Stimulated activated memory B cell treated with anti-CD40 and anti-IgM and Interleukin-4, amounts not matched to agents 10 μg/mL and 1 μg/mL and 100 μg/mL, for 72 hours (primary cell): ENCODE data around the gene TRAK2.
"Not testable (repeated sequence)": the region's sequence is repeated elsewhere in the genome, so short reads cannot be mapped to it uniquely, and the experiment has no call there.

Source experiments
- ATAC-seq: fragments of 150-1000 bp; cut with Tn5 transposase; 2 replicates; pipeline ENCODE4 v1.10.0; 2021
- H3K27ac Mint-ChIP-seq: one replicate; pipeline ENCODE4 v1.8.0; 2022; ENCODE audit warnings: mild to moderate bottlenecking, mixed read lengths
- H3K27me3 Mint-ChIP-seq: one replicate; pipeline ENCODE4 v1.8.0; 2022; ENCODE audit warnings: mixed read lengths
- H3K36me3 Mint-ChIP-seq: one replicate; pipeline ENCODE4 v1.8.0; 2022; ENCODE audit warnings: mixed read lengths
- H3K4me1 Mint-ChIP-seq: one replicate; pipeline ENCODE4 v1.8.0; 2022; ENCODE audit warnings: mixed read lengths
- H3K4me3 Mint-ChIP-seq: one replicate; pipeline ENCODE4 v1.8.0; 2022; ENCODE audit warnings: mild to moderate bottlenecking, moderate library complexity, mixed read lengths
- H3K9me3 Mint-ChIP-seq: one replicate; pipeline ENCODE4 v1.8.0; 2022; ENCODE audit warnings: mixed read lengths

TRAK2 gene

GRCh38 chr2:201433394-201433995 is 17.8 kb downstream of the TRAK2 start:
- Mint-ChIP-seq H3K27ac (no peak overlapping the region), H3K9me3 (peaks cover 3% of the 10 kb centered on the region), H3K36me3 (peaks cover 27% of the 10 kb centered on the region), H3K4me1 (peaks cover 11% of the 10 kb centered on the region), H3K27me3 (no peaks in the 10 kb centered on the region), H3K4me3 (no peak overlapping the region)
- no peak for ATAC-seq

DNA sequence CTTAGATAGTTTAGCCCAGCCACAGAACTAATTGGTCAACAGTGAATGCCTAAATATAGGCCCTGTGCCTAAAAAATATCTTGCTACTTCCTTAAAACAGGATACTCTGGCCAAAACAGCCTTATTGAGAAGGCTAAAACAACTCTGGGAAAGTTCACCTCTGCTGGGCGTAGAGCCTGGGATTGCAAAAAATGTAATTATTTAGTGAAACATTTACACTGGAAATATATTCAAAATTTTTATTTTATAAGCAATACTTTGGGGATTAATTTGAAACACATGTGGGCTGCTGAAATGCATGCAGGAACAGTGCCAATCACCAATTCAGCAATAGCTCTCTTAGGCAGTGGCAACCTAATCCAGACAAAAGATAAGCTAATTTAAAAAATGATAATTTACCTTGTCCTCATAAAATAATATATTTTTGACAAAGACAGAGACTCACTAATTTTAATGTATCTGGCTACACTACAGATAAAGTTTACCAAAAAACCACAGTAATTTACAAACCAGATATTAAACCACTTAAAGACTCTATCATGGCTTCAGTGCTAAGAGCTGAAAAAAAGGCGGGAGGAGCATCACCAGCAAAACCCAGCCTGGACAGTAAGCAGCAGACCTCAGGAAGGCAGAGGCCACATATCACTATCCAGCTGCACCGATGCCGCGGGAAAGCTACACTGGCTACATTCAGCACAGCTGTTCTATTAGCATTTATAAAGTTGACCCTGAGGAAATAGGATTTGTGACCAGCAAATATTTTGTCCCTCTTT is 18.5 kb downstream of the TRAK2 start:
- no peak for ATAC-seq
- Mint-ChIP-seq H3K36me3 (peaks cover 27% of the 10 kb centered on the region), H3K4me3 (no peak overlapping the region), H3K9me3 (peaks cover 3% of the 10 kb centered on the region), H3K4me1 (peaks cover 10% of the 10 kb centered on the region), H3K27ac (no peak overlapping the region), H3K27me3 (no peaks in the 10 kb centered on the region)

- Mint-ChIP-seq H3K36me3 (peaks cover 24% of the 10 kb centered on the region), H3K4me3 (no peak overlapping the region), H3K9me3 (peaks cover 3% of the 10 kb centered on the region), H3K27ac (no peak overlapping the region), H3K27me3 (no peaks in the 10 kb centered on the region), H3K4me1 (peaks cover 3% of the 10 kb centered on the region)
- ATAC-seq: no peak
Measured at GRCh38 chr2:201432038-201432620, 19.1 kb downstream of the TRAK2 start.

DNA sequence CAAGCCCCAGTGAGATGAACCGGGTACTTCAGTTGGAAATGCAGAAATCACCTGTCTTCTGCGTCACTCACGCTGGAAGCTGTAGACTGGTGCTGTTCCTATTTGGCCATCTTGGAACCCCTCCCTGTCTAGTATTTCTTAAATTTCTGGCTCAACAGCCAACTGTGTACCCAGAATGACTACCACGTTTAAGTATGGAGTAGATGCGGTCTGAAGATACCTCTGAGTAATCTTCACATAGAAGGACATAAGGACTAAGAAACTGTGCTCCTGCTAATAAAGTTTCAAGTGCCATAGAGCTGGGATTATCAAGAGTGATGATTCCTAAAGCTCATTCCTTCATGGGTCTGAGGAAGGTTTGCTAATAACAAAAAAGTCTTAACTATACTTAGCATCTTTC is 20.4 kb downstream of the TRAK2 start:
- H3K36me3 Mint-ChIP-seq: peaks cover 21% of the 10 kb centered on the region
- no peaks in the 10 kb centered on the region for H3K4me1 Mint-ChIP-seq
- ATAC-seq: no peak
- peaks cover 3% of the 10 kb centered on the region for H3K9me3 Mint-ChIP-seq
- H3K27ac Mint-ChIP-seq: no peak overlapping the region
- H3K27me3 Mint-ChIP-seq: no peaks in the 10 kb centered on the region
- H3K4me3 Mint-ChIP-seq: no peak overlapping the region

DNA sequence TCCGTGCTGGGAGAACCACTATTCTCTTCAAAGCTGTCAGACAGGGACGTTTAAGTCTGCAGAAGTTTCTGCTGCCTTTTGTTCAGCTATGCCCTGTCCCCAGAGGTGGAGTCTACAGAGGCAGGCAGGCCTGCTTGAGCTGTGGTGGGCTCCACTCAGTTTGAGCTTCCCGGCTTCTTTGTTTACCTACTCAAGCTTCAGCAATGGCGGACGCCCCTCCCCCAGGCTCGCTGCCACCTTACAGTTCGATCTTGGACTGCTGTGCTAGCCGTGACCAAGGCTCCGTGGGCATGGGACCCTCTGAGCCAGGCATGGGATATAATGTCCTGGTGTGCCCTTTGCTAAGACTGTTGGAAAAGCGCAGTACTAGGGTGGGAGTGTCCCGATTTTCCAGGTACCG is 20.9 kb downstream of the TRAK2 start:
- H3K4me1 Mint-ChIP-seq, H3K27ac Mint-ChIP-seq, H3K4me3 Mint-ChIP-seq, H3K27me3 Mint-ChIP-seq, H3K9me3 Mint-ChIP-seq, ATAC-seq: not testable (repeated sequence)
- H3K36me3 Mint-ChIP-seq: peaks cover 21% of the 10 kb centered on the region

DNA sequence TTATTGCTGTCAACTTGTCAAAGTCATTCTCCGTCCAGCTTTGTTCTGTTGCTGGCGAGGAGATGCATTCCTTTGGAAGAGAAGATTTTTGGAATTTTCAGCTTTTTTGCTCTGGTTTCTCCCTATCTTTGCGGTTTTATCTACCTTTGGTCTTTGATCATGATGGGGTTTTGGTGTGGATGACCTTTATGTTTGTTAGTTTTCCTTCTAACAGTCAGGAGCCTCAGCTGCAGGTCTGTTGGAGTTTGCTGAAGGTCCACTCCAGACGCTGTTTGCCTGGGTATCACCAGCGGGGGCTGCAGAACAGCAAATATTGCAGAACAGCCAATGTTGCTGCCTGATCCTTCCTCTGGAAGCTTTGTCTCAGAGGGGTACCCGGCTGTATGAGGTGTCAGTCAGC is 21.4 kb downstream of the TRAK2 start:
- not testable (repeated sequence) for H3K9me3 Mint-ChIP-seq, H3K4me3 Mint-ChIP-seq, H3K27me3 Mint-ChIP-seq, H3K27ac Mint-ChIP-seq, H3K4me1 Mint-ChIP-seq, ATAC-seq
- H3K36me3 Mint-ChIP-seq: peaks cover 21% of the 10 kb centered on the region

GRCh38 chr2:201428366-201428765 is 22.9 kb downstream of the TRAK2 start:
- H3K9me3 Mint-ChIP-seq, H3K27me3 Mint-ChIP-seq, ATAC-seq, H3K4me3 Mint-ChIP-seq, H3K27ac Mint-ChIP-seq, H3K4me1 Mint-ChIP-seq: not testable (repeated sequence)
- peaks cover 21% of the 10 kb centered on the region for H3K36me3 Mint-ChIP-seq

GRCh38 chr2:201425952-201426351 is 25.3 kb downstream of the TRAK2 start:
- peaks cover 14% of the 10 kb centered on the region for H3K36me3 Mint-ChIP-seq
- no peak overlapping the region for H3K27ac Mint-ChIP-seq
- H3K27me3 Mint-ChIP-seq: no peaks in the 10 kb centered on the region
- peaks cover 17% of the 10 kb centered on the region for H3K4me1 Mint-ChIP-seq
- no peak for ATAC-seq
- H3K4me3 Mint-ChIP-seq: no peak overlapping the region
- peaks cover 3% of the 10 kb centered on the region for H3K9me3 Mint-ChIP-seq

GRCh38 chr2:201420442-201421113 is 30.7 kb downstream of the TRAK2 start:
- H3K4me3 Mint-ChIP-seq: no peak overlapping the region
- no peaks in the 10 kb centered on the region for H3K27me3 Mint-ChIP-seq
- no peaks in the 10 kb centered on the region for H3K9me3 Mint-ChIP-seq
- peaks cover 36% of the 10 kb centered on the region for H3K4me1 Mint-ChIP-seq
- peak overlapping the region; percentile 71 for H3K27ac Mint-ChIP-seq
- peaks cover 20% of the 10 kb centered on the region for H3K36me3 Mint-ChIP-seq
- ATAC-seq: no peak

DNA sequence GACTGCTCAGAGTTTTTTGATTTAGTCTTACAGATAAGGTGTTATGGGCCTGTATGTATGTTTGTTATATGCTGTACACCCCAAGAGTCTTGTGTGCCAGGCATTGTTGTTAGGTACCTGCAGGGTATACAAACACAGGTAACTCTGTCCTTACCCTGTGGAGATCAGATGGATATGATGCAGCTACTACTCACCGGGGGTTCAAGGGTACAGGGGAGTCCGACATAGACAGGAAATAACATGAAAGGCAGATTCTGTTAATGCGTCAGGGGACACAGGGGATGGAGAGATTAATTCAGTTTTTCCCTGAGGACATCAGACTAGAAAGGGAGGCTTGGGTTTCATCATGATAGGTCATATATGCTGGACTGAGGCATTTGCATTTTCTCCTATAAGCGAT is 31.3 kb downstream of the TRAK2 start:
- H3K27me3 Mint-ChIP-seq: no peaks in the 10 kb centered on the region
- peaks cover 20% of the 10 kb centered on the region for H3K36me3 Mint-ChIP-seq
- peak overlapping the region; percentile 71 for H3K27ac Mint-ChIP-seq
- no peak for ATAC-seq
- H3K4me3 Mint-ChIP-seq: no peak overlapping the region
- peaks cover 36% of the 10 kb centered on the region for H3K4me1 Mint-ChIP-seq
- H3K9me3 Mint-ChIP-seq: no peaks in the 10 kb centered on the region

GRCh38 chr2:201419057-201419635 is 32.1 kb downstream of the TRAK2 start:
- ATAC-seq: no peak
- peaks cover 36% of the 10 kb centered on the region for H3K4me1 Mint-ChIP-seq
- peak overlapping the region; percentile 42 for H3K27ac Mint-ChIP-seq
- no peak overlapping the region for H3K4me3 Mint-ChIP-seq
- no peaks in the 10 kb centered on the region for H3K9me3 Mint-ChIP-seq
- no peaks in the 10 kb centered on the region for H3K27me3 Mint-ChIP-seq
- H3K36me3 Mint-ChIP-seq: peaks cover 20% of the 10 kb centered on the region

- Mint-ChIP-seq H3K4me3 (no peak overlapping the region), H3K27me3 (no peaks in the 10 kb centered on the region), H3K4me1 (peaks cover 32% of the 10 kb centered on the region)
Measured at GRCh38 chr2:201415149-201415548, 36.1 kb downstream of the TRAK2 start.

GRCh38 chr2:201414099-201415023 is 36.9 kb downstream of the TRAK2 start:
- H3K4me1 Mint-ChIP-seq: peaks cover 27% of the 10 kb centered on the region
- H3K36me3 Mint-ChIP-seq: peaks cover 36% of the 10 kb centered on the region
- no peak overlapping the region for H3K4me3 Mint-ChIP-seq
- H3K27ac Mint-ChIP-seq: no peak overlapping the region
- ATAC-seq: peak; percentile 60
- H3K27me3 Mint-ChIP-seq: no peaks in the 10 kb centered on the region
- H3K9me3 Mint-ChIP-seq: no peaks in the 10 kb centered on the region

More at GRCh38 chr2:201415149-201415548, 36.1 kb downstream of the TRAK2 start:
- Mint-ChIP-seq H3K27ac (no peak overlapping the region), H3K9me3 (no peaks in the 10 kb centered on the region), H3K36me3 (peaks cover 36% of the 10 kb centered on the region)
- no peak for ATAC-seq

- H3K4me3 Mint-ChIP-seq: no peak overlapping the region
Measured at GRCh38 chr2:201413552-201413951, 37.7 kb downstream of the TRAK2 start.

More at GRCh38 chr2:201413552-201413951, 37.7 kb downstream of the TRAK2 start:
- no peak for ATAC-seq
- H3K9me3 Mint-ChIP-seq: no peaks in the 10 kb centered on the region
- H3K27ac Mint-ChIP-seq: no peak overlapping the region
- H3K36me3 Mint-ChIP-seq: peaks cover 28% of the 10 kb centered on the region
- peaks cover 21% of the 10 kb centered on the region for H3K4me1 Mint-ChIP-seq
- no peaks in the 10 kb centered on the region for H3K27me3 Mint-ChIP-seq
